Ureter (tissue), 1 donor: ENCODE data around the gene TBCCD1. TPM values are rescaled to one million over a fixed set of nuclear protein-coding genes. Genes with fewer than 3 reads are reported as not detected.
A peak's percentile ranks its signal among the peaks of the same experiment; 100 is the strongest.
"Not testable (repeated sequence)": the region's sequence is repeated elsewhere in the genome, so short reads cannot be mapped to it uniquely, and the experiment has no call there.

Source experiments
- DNase-seq: peaks from one replicate; pipeline ENCODE4 v3.0.0-alpha.2; 2020; ENCODE audit warnings: low spot score
- total RNA-seq: library from RNA; stranded (reverse); gene quantifications from one replicate; pipeline ENCODE4 v1.2.4, GENCODE V29; 2023
- donor health status: DM: yes; HTN: yes; CAD: no.

Gene TBCCD1
- total RNA-seq, 1 donor from 2014 or later, result 12.0 TPM

GRCh38 chr3:186596568-186597287 lies 29.6 kb upstream of the TBCCD1 start:
- no peak for DNase-seq

DNA sequence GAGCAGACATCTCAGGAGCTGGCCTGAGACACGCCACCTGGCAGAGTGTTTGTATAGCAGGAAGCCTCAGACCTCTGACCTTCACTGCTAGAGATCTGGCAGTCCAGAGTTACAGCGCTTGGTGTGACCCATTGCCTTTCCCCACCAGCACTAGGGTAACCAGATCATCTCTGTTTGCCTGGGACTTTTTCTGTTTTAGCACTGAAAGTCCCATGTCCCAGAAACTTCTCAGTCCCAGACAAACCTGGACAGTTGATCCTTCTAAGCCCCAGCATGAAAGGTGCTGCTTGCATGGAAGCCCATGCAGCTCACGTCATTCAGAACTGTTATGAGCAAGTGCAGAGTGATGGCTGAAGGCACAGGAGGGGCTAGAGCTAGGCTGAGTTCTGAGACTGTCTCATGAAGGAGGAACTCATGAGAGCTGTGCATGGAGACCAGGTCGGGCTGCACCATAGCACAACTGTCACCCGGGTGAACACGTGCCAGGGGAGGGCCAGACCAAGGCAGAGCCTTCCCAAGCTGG lies 27.5 kb upstream of the TBCCD1 start:
- DNase-seq, result no peak

DNA sequence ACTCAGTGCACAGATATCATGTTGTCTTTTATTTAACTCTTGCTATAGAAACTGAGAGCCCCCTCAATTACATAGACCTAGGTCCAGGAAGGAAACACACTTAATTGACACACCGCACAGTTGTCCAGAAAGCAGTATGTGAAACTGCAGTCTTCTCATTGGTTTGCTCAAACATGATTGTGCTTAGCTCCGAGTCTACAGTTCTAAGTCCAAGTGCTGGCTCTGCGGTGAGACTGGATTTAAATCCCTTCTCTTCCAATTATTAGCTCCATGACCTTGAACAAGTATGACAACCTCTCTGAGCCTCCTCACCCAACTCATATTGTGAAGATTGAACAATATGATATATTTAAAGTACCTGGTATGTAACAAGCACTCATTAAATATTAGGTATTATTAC lies 26.7 kb upstream of the TBCCD1 start:
- no peak for DNase-seq

- DNase-seq, result no peak
Measured at GRCh38 chr3:186592682-186593081, 25.5 kb upstream of the TBCCD1 start.

- DNase-seq, result no peak
Measured at GRCh38 chr3:186590580-186591295, 23.6 kb upstream of the TBCCD1 start.

GRCh38 chr3:186589856-186590579 lies 22.9 kb upstream of the TBCCD1 start:
- no peak for DNase-seq

DNA sequence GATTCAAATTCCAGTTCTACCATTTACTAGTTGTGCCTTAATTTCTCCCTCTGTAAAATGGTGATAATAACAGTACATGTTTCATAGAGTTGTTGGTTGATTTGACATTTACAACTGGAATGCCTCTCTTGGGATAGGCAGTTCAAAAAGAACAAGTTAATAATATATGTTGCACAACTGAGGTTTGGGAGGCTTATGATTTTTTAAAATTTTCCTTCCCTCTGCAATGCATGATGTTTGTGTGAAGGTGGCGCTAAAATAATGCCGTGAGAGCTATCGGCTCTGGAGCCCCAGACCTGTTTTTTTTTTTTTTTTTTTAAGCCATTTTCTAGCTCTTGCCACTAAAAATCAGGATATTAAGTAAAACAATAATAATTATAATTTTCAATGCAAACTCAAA lies 22.0 kb upstream of the TBCCD1 start:
- DNase-seq, result no peak

GRCh38 chr3:186588632-186589031 lies 21.5 kb upstream of the TBCCD1 start:
- no peak for DNase-seq

GRCh38 chr3:186587183-186587582 lies 20.0 kb upstream of the TBCCD1 start:
- DNase-seq, result no peak

DNA sequence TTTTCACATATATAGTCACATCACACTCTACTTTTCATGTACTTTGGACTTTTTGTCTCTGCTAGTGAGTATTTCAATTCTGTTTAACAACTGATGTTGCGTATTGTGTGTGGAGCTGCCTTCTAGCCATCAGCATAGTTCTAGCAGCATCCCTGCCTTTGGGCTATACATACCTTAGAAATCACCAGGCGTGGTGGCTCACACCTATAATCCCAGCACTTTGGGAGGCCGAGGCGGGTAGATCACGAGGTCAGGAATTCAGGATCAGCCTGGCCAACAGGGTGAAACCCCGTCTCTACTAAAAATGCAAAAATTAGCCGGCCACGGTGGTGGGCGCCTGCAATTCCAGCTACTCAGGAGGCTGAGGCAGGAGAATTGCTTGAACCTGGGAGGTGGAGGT lies 19.1 kb upstream of the TBCCD1 start:
- not testable (repeated sequence) for DNase-seq

- no peak for DNase-seq
Measured at GRCh38 chr3:186583831-186584230, 16.7 kb upstream of the TBCCD1 start.

GRCh38 chr3:186582541-186582940 lies 15.4 kb upstream of the TBCCD1 start:
- DNase-seq, result no peak

DNA sequence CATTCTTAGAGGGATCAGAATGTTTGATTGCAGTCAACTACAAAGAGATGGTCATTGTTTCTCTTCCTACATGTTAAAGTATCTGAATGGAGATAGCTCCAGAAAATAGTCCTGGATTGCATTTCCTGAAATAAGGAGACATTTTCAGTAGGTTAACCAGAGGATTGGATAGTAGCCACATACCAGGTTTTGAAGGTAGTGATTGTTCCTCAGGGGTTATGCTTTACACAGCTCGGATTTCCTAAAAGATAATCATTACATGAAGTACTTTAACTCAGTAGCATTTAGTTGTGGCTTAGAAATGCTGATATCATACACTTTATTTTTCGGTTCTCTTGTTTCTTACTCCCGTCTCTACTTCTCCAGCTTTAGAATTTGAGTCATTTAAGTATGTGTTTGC lies 13.6 kb upstream of the TBCCD1 start:
- no peak for DNase-seq

DNA sequence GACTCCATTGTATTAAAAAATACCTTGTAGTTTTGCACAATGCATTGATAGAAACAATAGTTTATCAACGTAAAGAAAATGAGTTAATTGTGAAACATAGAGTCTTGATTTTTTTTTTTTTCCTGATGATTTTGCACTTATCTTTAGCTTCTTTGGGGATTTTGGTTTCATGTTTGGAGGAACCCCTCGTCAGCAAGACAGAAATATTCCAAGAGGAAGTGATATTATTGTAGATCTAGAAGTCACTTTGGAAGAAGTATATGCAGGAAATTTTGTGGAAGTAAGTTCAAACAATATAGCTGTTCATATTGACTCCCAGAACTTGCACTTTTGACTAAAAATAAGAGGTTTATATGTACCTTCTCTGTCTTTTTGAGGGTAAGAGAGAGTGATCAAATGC lies 10.4 kb upstream of the TBCCD1 start:
- no peak for DNase-seq

DNA sequence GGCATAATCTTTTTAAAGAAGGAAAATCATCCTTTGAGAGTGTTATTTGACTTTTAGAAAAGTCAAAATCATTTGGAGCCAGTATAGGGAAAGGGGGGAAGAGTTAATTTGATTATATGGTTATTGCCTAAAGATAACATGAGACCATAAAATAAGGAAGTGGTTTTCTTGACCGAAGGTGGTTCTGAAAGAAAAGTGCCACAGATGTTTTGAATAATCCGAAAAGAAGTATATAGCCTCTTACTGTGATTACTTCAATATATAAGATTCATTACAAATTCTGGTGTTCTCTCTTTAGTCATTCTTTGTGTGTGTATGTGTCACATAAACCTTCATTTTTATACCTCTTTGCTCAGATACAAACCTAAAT lies 4.5 kb upstream of the TBCCD1 start:
- DNase-seq, result no peak

GRCh38 chr3:186570941-186571643 lies 4.0 kb upstream of the TBCCD1 start:
- no peak for DNase-seq

DNA sequence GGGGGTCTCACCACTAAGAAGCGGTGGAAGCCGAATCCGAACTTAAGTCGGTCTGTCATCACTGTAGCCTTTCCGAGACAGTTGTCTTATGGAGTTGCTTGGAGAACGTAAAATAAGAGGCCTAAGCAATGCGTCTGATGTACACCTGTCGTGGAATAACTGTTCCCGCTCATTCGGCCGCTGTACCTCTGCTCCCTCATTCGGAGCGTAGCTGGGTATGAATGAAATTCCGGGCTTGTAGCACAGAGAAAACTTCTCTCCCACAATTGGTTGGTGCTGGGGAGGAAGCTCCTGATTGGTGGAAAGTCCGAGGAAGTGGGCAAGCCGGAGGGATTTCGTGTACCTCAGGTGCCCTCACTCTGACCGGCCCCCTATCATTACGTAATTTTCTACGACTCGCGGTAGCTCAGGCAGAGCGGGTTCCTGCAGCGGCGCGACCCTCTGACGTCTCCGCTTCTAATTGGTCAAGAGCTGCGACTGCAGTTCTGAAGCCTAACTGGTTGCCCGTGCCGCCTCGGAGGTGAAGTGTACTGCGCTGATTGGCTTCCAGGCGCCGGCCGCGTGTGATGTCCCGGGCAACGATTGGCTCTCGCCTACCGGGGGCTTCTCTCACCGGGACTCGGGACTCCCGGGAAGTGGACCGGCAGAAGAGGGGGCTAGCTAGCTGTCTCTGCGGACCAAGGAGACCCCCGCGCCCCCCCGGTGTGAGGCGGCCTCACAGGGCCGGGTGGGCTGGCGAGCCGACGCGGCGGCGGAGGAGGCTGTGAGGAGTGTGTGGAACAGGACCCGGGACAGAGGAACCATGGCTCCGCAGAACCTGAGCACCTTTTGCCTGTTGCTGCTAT lies 3.2 kb upstream of the TBCCD1 start, which contains the start of gene DNAJB11:
Gene DNAJB11, plus strand, starts transcription at position 625 of the 845 bp plus-strand sequence. Its CDS starts 178 bp downstream, at position 803.
- DNase-seq, result peak; percentile 99

GRCh38 chr3:186569779-186570095 lies 2.6 kb upstream of the TBCCD1 start:
- DNase-seq, result no peak

- DNase-seq, result not testable (repeated sequence)
Measured at GRCh38 chr3:186569361-186569760, 2.2 kb upstream of the TBCCD1 start.

DNA sequence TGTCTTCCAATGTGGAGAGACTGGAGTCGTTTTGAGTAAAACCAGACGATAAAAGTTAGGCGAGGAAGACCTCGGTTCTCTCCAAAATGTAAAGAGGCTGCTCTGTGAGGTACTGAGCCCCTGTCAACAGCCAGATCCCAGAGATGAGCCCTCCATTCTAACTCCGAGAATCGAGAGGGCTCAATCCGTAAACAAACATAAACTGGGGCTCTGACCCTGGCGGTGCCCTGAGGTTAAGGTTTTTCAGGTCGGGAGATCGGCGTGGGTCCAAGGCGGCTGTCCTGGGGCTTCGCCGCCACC lies 417 bp downstream of the TBCCD1 start:
- DNase-seq, result no peak

DNA sequence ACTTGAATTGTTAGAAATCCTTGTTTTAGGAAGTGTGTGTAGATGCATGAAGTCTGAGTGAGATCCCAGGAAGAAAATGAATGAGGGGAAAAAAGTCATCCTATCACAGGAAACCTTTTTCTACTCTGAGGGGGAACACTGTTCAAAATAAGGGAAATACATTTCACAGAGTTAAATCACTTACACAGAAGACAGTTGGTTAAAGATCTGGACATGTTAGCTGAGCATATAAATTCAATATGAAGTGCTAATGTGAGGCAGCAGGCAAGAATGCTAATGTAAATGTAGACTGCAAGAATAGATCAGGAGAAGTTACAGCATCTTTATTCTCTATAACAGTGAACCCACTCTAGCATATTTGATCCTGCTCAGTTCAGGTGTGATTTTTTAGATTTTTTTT lies 2.6 kb downstream of the TBCCD1 start:
- no peak for DNase-seq
